HepG2 (cell line): ENCODE measurements around the gene MBD5. TPM values are rescaled to one million over a fixed set of nuclear protein-coding genes. Genes with fewer than 3 reads are reported as not detected.

ENCODE experiments used
- ATAC-seq: fragments of 200-7000 bp; cut with Tn5 transposase; 3 replicates; pipeline ENCODE4 v1.9.1; 2020; ENCODE audit warnings: mild to moderate bottlenecking, moderate library complexity
- BruUV-seq: library from RNA; stranded (reverse); fragments of 400-500 nt; replicated peaks from 2 replicates; lab custom pipeline; 2021; lab: Mats Ljungman, UMichigan
- CTCF ChIA-PET: fragments of 300-600 bp; formaldehyde crosslinking; extraction: SDS; loops from one replicate; lab custom pipeline; 2021; ENCODE audit warnings: low total read pairs, inconsistent platforms, low intra/inter-chr PET ratio; lab: Yijun Ruan, JAX
- POLR2A ChIA-PET: fragments of 350-600 bp; sonication (Branson Sonifier 250); formaldehyde crosslinking; loops from one replicate; lab custom pipeline; 2020; ENCODE audit warnings: antibody characterized with exemption, inconsistent platforms; lab: Yijun Ruan, JAX
- DNase-seq: peaks from one replicate; pipeline ENCODE4 v3.0.0-alpha.2; 2015; ENCODE audit warnings: low spot score
- FAIRE-seq: peaks from 3 replicates; lab custom pipeline; 2011; peaks lifted over from hg19 to GRCh38; lab: Jason Lieb, UNC
- H2AFZ ChIP-seq: one replicate; pipeline ENCODE4 v1.6.1; 2011; ENCODE audit warnings: low read length, inconsistent platforms
- H3K27ac ChIP-seq: fragments of 300-600 bp; 3 replicates; pipeline ENCODE4 v1.8.0; 2011; ENCODE audit warnings: mixed run types, mild to moderate bottlenecking, mixed read lengths, low read length, inconsistent platforms; ENCODE audit not compliant: insufficient read depth; ENCODE audit errors: extremely low read length
- H3K27me3 ChIP-seq, 2 experiments: fragments of 200-600 bp in 1 of 2; 2 replicates in 1 of 2; 3 replicates in 1 of 2; pipeline versions ENCODE4 v1.6.0 to v1.8.0; 2011; ENCODE audit warnings: low read length in 2 of 2, mild to moderate bottlenecking in 2 of 2, moderate library complexity in 2 of 2, inconsistent platforms in 1 of 2; ENCODE audit not compliant: insufficient read depth in 2 of 2, control insufficient read depth in 1 of 2
- H3K36me3 ChIP-seq, 2 experiments: fragments of 200-600 bp in 1 of 2; replicated peaks in 1 of 2; 2 replicates in 1 of 2; 3 replicates in 1 of 2; pipeline versions ENCODE4 v1.5.1 to v1.8.0; 2011; ENCODE audit warnings: low read length in 2 of 2, inconsistent platforms in 1 of 2; ENCODE audit not compliant: insufficient read depth in 2 of 2, control insufficient read depth in 1 of 2
- H3K4me1 ChIP-seq: 2 replicates; pipeline ENCODE4 v1.5.1; 2012; ENCODE audit warnings: low read length, inconsistent platforms; ENCODE audit not compliant: insufficient read depth
- H3K4me2 ChIP-seq: 2 replicates; pipeline ENCODE4 v1.6.0; 2011; ENCODE audit warnings: low read depth, low read length, inconsistent platforms
- H3K4me3 ChIP-seq, 3 experiments: fragments of 200-600 bp in 1 of 3; sonication (generic), shearing (Covaris generic) in 1 of 3; replicated peaks in 1 of 3; 2 replicates each; pipeline ENCODE4 v1.5.1; 2011 to 2016; ENCODE audit warnings: low read length in 3 of 3, inconsistent platforms in 2 of 3, low read depth in 2 of 3, mild to moderate bottlenecking in 2 of 3, control low read depth in 1 of 3, mixed read lengths in 1 of 3; ENCODE audit not compliant: insufficient read depth in 1 of 3
- H3K79me2 ChIP-seq: one replicate; pipeline ENCODE4 v1.6.1; 2011; ENCODE audit warnings: low read length, inconsistent platforms; ENCODE audit not compliant: insufficient read depth
- H3K9ac ChIP-seq: 2 replicates; pipeline ENCODE4 v1.6.0; 2011; ENCODE audit warnings: mild to moderate bottlenecking, low read depth, low read length, inconsistent platforms; ENCODE audit not compliant: insufficient read depth
- H3K9me3 ChIP-seq: 2 replicates; pipeline ENCODE4 v1.5.1; 2012; ENCODE audit warnings: mild to moderate bottlenecking, low read length
- H4K20me1 ChIP-seq: 2 replicates; pipeline ENCODE4 v1.6.0; 2011; ENCODE audit warnings: inconsistent platforms, mild to moderate bottlenecking, low read length, moderate library complexity; ENCODE audit not compliant: insufficient read depth
- ARHGAP35 ChIP-seq: sonication (generic); formaldehyde crosslinking; IDR thresholded peaks from 2 replicates; pipeline ENCODE4 v1.9.0; 2022; ENCODE audit warnings: mild to moderate bottlenecking, inconsistent platforms, moderate library complexity, missing genetic modification reagents, borderline replicate concordance
- ARID3A ChIP-seq: IDR thresholded peaks from 2 replicates; pipeline ENCODE4 v1.6.1; 2012; ENCODE audit warnings: low read depth, low read length, improper control_type of control experiment
- DMAP1 ChIP-seq: IDR thresholded peaks from 2 replicates; pipeline ENCODE4 v1.6.1; 2016
- KDM5A ChIP-seq: fragments of 200-600 bp; sonication (generic); IDR thresholded peaks from 2 replicates; pipeline ENCODE4 v1.7.0; 2018; ENCODE audit warnings: antibody characterized with exemption, mild to moderate bottlenecking, low read length, borderline replicate concordance
- NFIB ChIP-seq: sonication (generic); formaldehyde crosslinking; IDR thresholded peaks from 2 replicates; pipeline ENCODE4 v1.9.0; 2021; ENCODE audit warnings: missing genetic modification reagents, mild to moderate bottlenecking, borderline replicate concordance
- PHB2 ChIP-seq: fragments of 450-650 bp; IDR thresholded peaks from 2 replicates; pipeline ENCODE4 v1.6.1; 2018; ENCODE audit not compliant: partially characterized antibody
- SNAPC5 ChIP-seq: sonication (generic); formaldehyde crosslinking; IDR thresholded peaks from 2 replicates; pipeline ENCODE4 v1.8.1; 2023; ENCODE audit warnings: mild to moderate bottlenecking, missing genetic modification reagents, borderline replicate concordance
- ZBTB38 ChIP-seq: sonication (generic); formaldehyde crosslinking; IDR thresholded peaks from 2 replicates; pipeline ENCODE4 v1.5.1; 2020; ENCODE audit warnings: mild to moderate bottlenecking, missing genetic modification reagents
- ZNF292 ChIP-seq: sonication (generic); formaldehyde crosslinking; IDR thresholded peaks from 2 replicates; pipeline ENCODE4 v1.8.1; 2022; ENCODE audit warnings: mild to moderate bottlenecking, low read depth, missing genetic modification reagents, borderline replicate concordance
- ZNF646 ChIP-seq: sonication (generic); formaldehyde crosslinking; IDR thresholded peaks from 2 replicates; pipeline ENCODE4 v1.9.0; 2021; ENCODE audit warnings: mild to moderate bottlenecking, missing genetic modification reagents
- WGBS: methylation state at CpG from one replicate; pipeline ENCODE4 v1.1.6; 2017; ENCODE audit warnings: low lambda C conversion rate; 5-methylcytosine and 5-hydroxymethylcytosine counted together
- in situ Hi-C: cut with HindIII; loops from 2 replicates; pipeline ENCODE4 v1.10.0; 2017; ENCODE audit warnings: low pct_unique_long_range_greater_than_20kb; ENCODE audit not compliant: extremely low pct_ligation_motif_present
- intact Hi-C: fragments of 100-400 bp; cut with micrococcal nuclease; formaldehyde crosslinking; loops from one replicate; pipeline ENCODE4 v1.10.0; 2022; ENCODE audit not compliant: unreplicated experiment
- polyA plus RNA-seq, 8 experiments: library from polyadenylated mRNA; depleted of rRNA in 3 of 8; stranded (reverse) in 7 of 8; unstranded in 1 of 8; fragments of >200 nt; fragmentation: Illumina TruSeq in 4 of 8; extraction: Trizol in 4 of 8; gene quantifications; 2 replicates each; pipeline versions ENCODE4 v1.2.1 to v1.2.3, GENCODE V29; 2011 to 2016; ENCODE audit warnings: low read depth in 4 of 8, missing spikeins in 1 of 8, mixed read lengths in 1 of 8; ENCODE audit not compliant: insufficient read depth in 1 of 8
- total RNA-seq, 5 experiments: library from RNA; depleted of rRNA; stranded (reverse); fragments of >200 nt; fragmentation: Illumina TruSeq; extraction: Trizol; gene quantifications; 2 replicates each; pipeline ENCODE4 v1.2.3, GENCODE V29; 2016; ENCODE audit warnings: low read depth in 1 of 5
- TF ChIP-seq, protein P1 (sequence below): sonication (generic); formaldehyde crosslinking; IDR thresholded peaks from 2 replicates; pipeline ENCODE4 v1.5.0; 2020; ENCODE audit warnings: missing genetic modification reagents

Gene MBD5
- total and polyA plus RNA-seq, 2 of the 13 experiments (the other 11 are each of a cell fraction or from before 2014, with no cell fraction given), result 13.5 to 26.4 TPM

DNA sequence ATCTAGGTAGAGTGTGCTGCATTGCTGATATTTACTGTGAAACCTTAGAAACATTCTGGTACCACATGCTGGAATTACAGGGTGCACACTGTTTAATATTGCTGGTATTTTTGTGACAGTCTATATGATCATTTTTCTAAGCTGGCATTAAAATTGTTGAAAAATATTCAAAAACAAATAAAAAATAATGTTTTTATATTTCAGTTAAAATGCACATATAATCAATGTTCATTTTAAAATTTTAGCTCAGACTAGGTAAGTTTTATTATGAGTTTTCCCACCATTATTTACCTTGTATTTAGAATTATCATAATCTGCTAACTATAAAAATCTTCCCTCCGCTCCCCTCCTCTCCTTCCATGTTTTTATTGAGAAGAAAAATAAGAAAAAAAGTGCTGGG, 339.8 kb downstream of the MBD5 start:
- TF ChIP-seq, protein P1, sequence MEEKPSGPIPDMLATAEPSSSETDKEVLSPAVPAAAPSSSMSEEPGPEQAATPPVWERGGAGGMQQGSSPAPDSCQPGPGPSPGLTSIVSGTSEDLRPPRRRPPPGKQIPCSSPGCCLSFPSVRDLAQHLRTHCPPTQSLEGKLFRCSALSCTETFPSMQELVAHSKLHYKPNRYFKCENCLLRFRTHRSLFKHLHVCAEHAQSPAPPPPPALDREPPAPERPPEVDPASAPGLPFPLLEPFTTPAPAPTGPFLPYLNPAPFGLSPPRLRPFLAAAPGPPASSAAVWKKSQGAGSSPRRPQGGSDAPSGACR (CRISPR knock-in tag), result no peak
- TF ChIP-seq ZNF646 (CRISPR knock-in tag), result no peak
- no peak for TF ChIP-seq SNAPC5
- no peak for TF ChIP-seq ZBTB38 (CRISPR knock-in tag)
- no peak for TF ChIP-seq ARID3A
- no peak for TF ChIP-seq KDM5A
- TF ChIP-seq ZNF292 (CRISPR knock-in tag), result no peak
- no peak for TF ChIP-seq PHB2
- TF ChIP-seq NFIB (CRISPR knock-in tag), result no peak
- no peak for TF ChIP-seq DMAP1 (CRISPR knock-in tag)
- no peak for TF ChIP-seq ARHGAP35 (CRISPR knock-in tag)
- TF ChIP-seq, all 625 proteins: peak for 0

More for the DNA sequence above, 339.8 kb downstream of the MBD5 start:
- FAIRE-seq, result no peak
- ATAC-seq, result no peak
- Histone ChIP-seq H3K36me3 (no peaks in the 10 kb centered on the region), H2AFZ (no peak overlapping the region), H3K4me2 (no peak overlapping the region), H3K27ac (no peak overlapping the region), H3K9me3 (no peaks in the 10 kb centered on the region; the same call in 1 of the 2 replicates), H4K20me1 (no peaks in the 10 kb centered on the region), H3K9ac (no peak overlapping the region), H3K4me1 (peaks cover 19% of the 10 kb centered on the region), H3K27me3 (no peaks in the 10 kb centered on the region), H3K4me3 (no peak overlapping the region), H3K79me2 (no peaks in the 10 kb centered on the region)
- WGBS, result 100% methylated on average over 1 of the region's 1 CpG
- ChIA-PET POLR2A (no interaction called here), CTCF (no interaction called here)
- no peak for DNase-seq
- intact Hi-C loops (no loop called here), in situ Hi-C loops (no loop called here)
- no TSS peak for BruUV-seq
